Measurements from ENCODE around the gene MRC2.

MRC2 gene

GRCh38 chr17:62660629-62661118, 33.2 kb downstream of the MRC2 start:
- FAIRE-seq (no peak), DNase-seq (ENCODE audit: insufficient read length, low spot score) (no peak)

- DNase-seq (ENCODE audit: insufficient read length, low spot score) (no peak), FAIRE-seq (no peak)
Measured at GRCh38 chr17:62661337-62661736, 33.9 kb downstream of the MRC2 start.

GRCh38 chr17:62662855-62663254, 35.4 kb downstream of the MRC2 start:
- DNase-seq (ENCODE audit: insufficient read length, low spot score) (no peak), FAIRE-seq (no peak)

GRCh38 chr17:62663304-62663703, 35.8 kb downstream of the MRC2 start:
- no peak for FAIRE-seq
- no peak for DNase-seq (ENCODE audit: insufficient read length, low spot score)

- DNase-seq (ENCODE audit: insufficient read length, low spot score) (no peak), FAIRE-seq (no peak)
Measured at GRCh38 chr17:62664336-62665120, 37.1 kb downstream of the MRC2 start.

GRCh38 chr17:62665599-62665998, 38.1 kb downstream of the MRC2 start:
- DNase-seq (ENCODE audit: insufficient read length, low spot score): no peak

GRCh38 chr17:62666061-62666800, 38.8 kb downstream of the MRC2 start:
- no peak for FAIRE-seq
- no peak for DNase-seq (ENCODE audit: insufficient read length, low spot score)

More at GRCh38 chr17:62665599-62665998, 38.1 kb downstream of the MRC2 start:
- no peak for FAIRE-seq

- no peak for FAIRE-seq
- no peak for DNase-seq (ENCODE audit: insufficient read length, low spot score)
Measured at GRCh38 chr17:62666801-62667591, 39.5 kb downstream of the MRC2 start.

GRCh38 chr17:62668091-62668804, 40.8 kb downstream of the MRC2 start:
- no peak for DNase-seq (ENCODE audit: insufficient read length, low spot score)
- no peak for FAIRE-seq

GRCh38 chr17:62670202-62670821, 42.8 kb downstream of the MRC2 start:
- FAIRE-seq: no peak
- DNase-seq (ENCODE audit: insufficient read length, low spot score): no peak

GRCh38 chr17:62671553-62671952, 44.1 kb downstream of the MRC2 start:
- DNase-seq (ENCODE audit: insufficient read length, low spot score): no peak
- no peak for FAIRE-seq

- DNase-seq (ENCODE audit: insufficient read length, low spot score) (no peak), FAIRE-seq (no peak)
Measured at GRCh38 chr17:62672957-62673356, 45.5 kb downstream of the MRC2 start.

GRCh38 chr17:62673614-62674362, 46.3 kb downstream of the MRC2 start:
- no peak for FAIRE-seq

GRCh38 chr17:62674363-62674739, 46.9 kb downstream of the MRC2 start:
- no peak for DNase-seq (ENCODE audit: insufficient read length, low spot score)
- FAIRE-seq: no peak

More at GRCh38 chr17:62673614-62674362, 46.3 kb downstream of the MRC2 start:
- no peak for DNase-seq (ENCODE audit: insufficient read length, low spot score)

GRCh38 chr17:62674841-62675240, 47.4 kb downstream of the MRC2 start:
- DNase-seq (ENCODE audit: insufficient read length, low spot score) (no peak), FAIRE-seq (no peak)

GRCh38 chr17:62675260-62675659, 47.8 kb downstream of the MRC2 start:
- DNase-seq (ENCODE audit: insufficient read length, low spot score) (no peak), FAIRE-seq (no peak)

GRCh38 chr17:62675701-62676100, 48.2 kb downstream of the MRC2 start:
- no peak for FAIRE-seq
- DNase-seq (ENCODE audit: insufficient read length, low spot score): no peak

GRCh38 chr17:62676231-62676943, 48.9 kb downstream of the MRC2 start:
- FAIRE-seq (no peak), DNase-seq (ENCODE audit: insufficient read length, low spot score) (no peak)

Measured in GM19239 (cell line).